ENCODE results near the gene NT5DC1. TPM values are rescaled to one million over a fixed set of nuclear protein-coding genes. Genes with fewer than 3 reads are reported as not detected.

NT5DC1 gene
- total RNA-seq, 1 experiment from 2014 or later, result 27.6 TPM

DNA sequence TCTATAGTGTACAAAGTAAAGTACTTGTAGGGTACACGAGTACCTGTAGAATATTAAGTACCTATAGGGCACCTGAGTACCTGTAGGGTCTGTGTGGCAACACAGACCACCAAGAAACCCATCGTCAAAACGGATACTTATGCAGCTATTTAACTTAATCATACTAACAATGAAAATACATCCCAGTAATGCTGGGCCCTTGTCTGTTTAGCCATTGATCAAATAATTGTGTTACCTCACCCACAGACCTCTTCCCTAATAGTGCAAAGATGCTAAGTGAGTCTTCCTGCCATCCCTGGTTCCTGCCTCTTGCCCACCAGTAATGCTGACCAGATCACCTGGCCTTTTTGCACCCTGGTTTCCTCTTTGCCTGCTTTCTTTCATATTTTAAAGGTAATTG lies 32.8 kb downstream of the NT5DC1 start:
- no peak overlapping the region for H3K27ac Mint-ChIP-seq (ENCODE audit: low read depth, unreplicated experiment)
- no peak for DNase-seq (ENCODE audit: unreplicated experiment)

DNA sequence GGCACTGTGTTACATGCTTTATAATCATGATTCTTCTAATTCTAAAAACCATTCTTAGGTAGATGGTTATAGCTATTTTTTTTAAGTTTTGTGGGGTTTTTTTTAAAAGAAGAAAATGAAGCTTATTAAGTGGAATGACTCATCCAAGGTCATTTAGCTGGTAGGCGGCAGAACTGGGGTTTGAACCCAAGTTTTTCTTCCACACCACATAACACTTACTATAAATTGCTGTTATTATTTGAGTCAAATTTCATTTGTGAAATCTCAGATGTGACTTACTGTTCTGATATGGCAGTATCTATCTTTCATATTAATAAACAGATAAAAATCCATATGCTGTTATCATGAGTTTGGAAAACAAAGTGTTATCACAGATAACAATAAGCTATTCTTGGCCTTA lies 35.7 kb downstream of the NT5DC1 start:
- no TSS peak for BruUV-seq (replicated peaks)
- Mint-ChIP-seq H3K4me3 (ENCODE audit: unreplicated experiment) (no peak overlapping the region), H3K9me3 (ENCODE audit: unreplicated experiment) (no peaks in the 10 kb centered on the region), H3K27ac (ENCODE audit: low read depth, unreplicated experiment) (no peak overlapping the region), H3K4me1 (ENCODE audit: insufficient read depth, unreplicated experiment) (no peaks in the 10 kb centered on the region), H3K36me3 (ENCODE audit: insufficient read depth, unreplicated experiment) (no peaks in the 10 kb centered on the region), H3K27me3 (ENCODE audit: insufficient read depth, unreplicated experiment) (no peaks in the 10 kb centered on the region)
- TF ChIP-seq, protein P1, sequence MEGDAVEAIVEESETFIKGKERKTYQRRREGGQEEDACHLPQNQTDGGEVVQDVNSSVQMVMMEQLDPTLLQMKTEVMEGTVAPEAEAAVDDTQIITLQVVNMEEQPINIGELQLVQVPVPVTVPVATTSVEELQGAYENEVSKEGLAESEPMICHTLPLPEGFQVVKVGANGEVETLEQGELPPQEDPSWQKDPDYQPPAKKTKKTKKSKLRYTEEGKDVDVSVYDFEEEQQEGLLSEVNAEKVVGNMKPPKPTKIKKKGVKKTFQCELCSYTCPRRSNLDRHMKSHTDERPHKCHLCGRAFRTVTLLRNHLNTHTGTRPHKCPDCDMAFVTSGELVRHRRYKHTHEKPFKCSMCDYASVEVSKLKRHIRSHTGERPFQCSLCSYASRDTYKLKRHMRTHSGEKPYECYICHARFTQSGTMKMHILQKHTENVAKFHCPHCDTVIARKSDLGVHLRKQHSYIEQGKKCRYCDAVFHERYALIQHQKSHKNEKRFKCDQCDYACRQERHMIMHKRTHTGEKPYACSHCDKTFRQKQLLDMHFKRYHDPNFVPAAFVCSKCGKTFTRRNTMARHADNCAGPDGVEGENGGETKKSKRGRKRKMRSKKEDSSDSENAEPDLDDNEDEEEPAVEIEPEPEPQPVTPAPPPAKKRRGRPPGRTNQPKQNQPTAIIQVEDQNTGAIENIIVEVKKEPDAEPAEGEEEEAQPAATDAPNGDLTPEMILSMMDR (IDR thresholded peaks at IDR 0.05; ENCODE audit: unreplicated experiment), result no peak
- intact Hi-C loops (cut with micrococcal nuclease), result no loop called here
- DNase-seq (ENCODE audit: unreplicated experiment), result no peak
- CTCF ChIA-PET, result interaction anchor here (0.8 kb wide), 1 partner anchor 81 kb away, joined by 3 read pairs; no protein-coding TSS in a partner anchor
- POLR2A ChIA-PET, result interaction anchor here (0.6 kb wide), 1 partner anchor 433 kb away, joined by 4 read pairs; no protein-coding TSS in a partner anchor

More for the DNA sequence above, 32.8 kb downstream of the NT5DC1 start:
- CTCF ChIA-PET, result interaction anchor here (0.6 to 0.8 kb wide), 3 partner anchors 9 to 219 kb away, joined by 3 read pairs; no protein-coding TSS in a partner anchor
- BruUV-seq (replicated peaks), result no TSS peak
- POLR2A ChIA-PET, result no interaction called here
- TF ChIP-seq, protein P1 (IDR thresholded peaks at IDR 0.05; ENCODE audit: unreplicated experiment), result no peak
- Mint-ChIP-seq H3K4me3 (ENCODE audit: unreplicated experiment) (no peak overlapping the region), H3K27me3 (ENCODE audit: insufficient read depth, unreplicated experiment) (no peaks in the 10 kb centered on the region), H3K4me1 (ENCODE audit: insufficient read depth, unreplicated experiment) (no peaks in the 10 kb centered on the region), H3K36me3 (ENCODE audit: insufficient read depth, unreplicated experiment) (no peaks in the 10 kb centered on the region), H3K9me3 (ENCODE audit: unreplicated experiment) (no peaks in the 10 kb centered on the region)
- intact Hi-C loops (cut with micrococcal nuclease), result no loop called here

DNA sequence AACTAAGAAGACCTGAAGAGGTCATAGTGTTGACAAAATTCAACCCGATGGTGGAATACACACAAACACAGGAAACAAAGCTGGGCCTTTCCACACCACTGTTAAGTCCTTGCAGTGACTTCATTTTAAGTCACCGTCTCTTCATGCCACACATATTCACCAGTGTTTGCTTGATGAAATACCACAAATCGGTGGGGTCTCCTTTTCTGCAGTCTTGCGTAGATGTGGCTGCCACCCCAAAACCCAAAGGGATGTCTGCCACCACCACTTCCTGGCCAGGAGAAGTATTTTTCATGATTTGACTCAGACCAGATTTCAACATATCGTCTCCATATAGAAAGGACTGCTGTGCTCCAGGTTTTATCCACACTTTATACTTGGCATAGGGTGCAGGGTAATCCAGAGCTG lies 36.3 kb downstream of the NT5DC1 start:
- H3K27ac Mint-ChIP-seq (ENCODE audit: low read depth, unreplicated experiment), result no peak overlapping the region
- no peaks in the 10 kb centered on the region for H3K4me1 Mint-ChIP-seq (ENCODE audit: insufficient read depth, unreplicated experiment)
- H3K4me3 Mint-ChIP-seq (ENCODE audit: unreplicated experiment), result no peak overlapping the region
- ChIA-PET POLR2A (no interaction called here), CTCF (interaction anchor here (0.8 kb wide), 2 partner anchors 25 to 80 kb away, joined by 3 read pairs; no protein-coding TSS in a partner anchor)
- no TSS peak for BruUV-seq (replicated peaks)
- intact Hi-C loops (cut with micrococcal nuclease), result no loop called here
- H3K9me3 Mint-ChIP-seq (ENCODE audit: unreplicated experiment), result no peaks in the 10 kb centered on the region
- TF ChIP-seq, protein P1 (IDR thresholded peaks at IDR 0.05; ENCODE audit: unreplicated experiment), result no peak
- no peaks in the 10 kb centered on the region for H3K27me3 Mint-ChIP-seq (ENCODE audit: insufficient read depth, unreplicated experiment)
- H3K36me3 Mint-ChIP-seq (ENCODE audit: insufficient read depth, unreplicated experiment), result no peaks in the 10 kb centered on the region
- DNase-seq (ENCODE audit: unreplicated experiment), result no peak

DNA sequence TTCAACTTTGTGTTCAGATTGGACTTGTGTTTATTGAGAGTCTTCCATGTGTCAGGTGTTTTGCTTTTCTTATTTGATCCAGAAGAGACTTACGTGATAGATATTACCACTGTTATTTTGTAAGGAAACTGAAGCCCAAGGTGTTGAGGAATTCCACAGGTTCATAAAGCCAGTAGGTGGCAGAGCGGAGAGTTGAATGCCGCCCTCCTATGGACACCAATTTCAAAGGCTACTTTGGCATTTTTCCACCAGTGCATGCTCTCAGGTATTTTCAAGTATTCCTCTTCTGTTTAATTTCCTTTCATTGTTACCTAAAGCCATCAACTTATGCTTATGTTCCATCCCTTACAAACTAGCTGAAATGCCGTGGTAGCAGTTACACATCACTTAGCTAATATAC lies 39.3 kb downstream of the NT5DC1 start:
- no TSS peak for BruUV-seq (replicated peaks)
- intact Hi-C loops (cut with micrococcal nuclease), result no loop called here
- Mint-ChIP-seq H3K9me3 (ENCODE audit: unreplicated experiment) (no peaks in the 10 kb centered on the region), H3K4me3 (ENCODE audit: unreplicated experiment) (no peak overlapping the region), H3K36me3 (ENCODE audit: insufficient read depth, unreplicated experiment) (no peaks in the 10 kb centered on the region), H3K4me1 (ENCODE audit: insufficient read depth, unreplicated experiment) (no peaks in the 10 kb centered on the region), H3K27me3 (ENCODE audit: insufficient read depth, unreplicated experiment) (no peaks in the 10 kb centered on the region), H3K27ac (ENCODE audit: low read depth, unreplicated experiment) (no peak overlapping the region)
- CTCF ChIA-PET, result interaction anchor here (0.8 to 1.6 kb wide), 2 partner anchors 53 to 378 kb away, joined by 3 to 4 read pairs; no protein-coding TSS in a partner anchor
- POLR2A ChIA-PET, result no interaction called here
- TF ChIP-seq, protein P1 (IDR thresholded peaks at IDR 0.05; ENCODE audit: unreplicated experiment), result peak; percentile 10
- peak; percentile 27 for DNase-seq (ENCODE audit: unreplicated experiment)

Measured in MCF 10A (cell line).